ENCODE data around the gene AGPAT1. TPM values are rescaled to one million over a fixed set of nuclear protein-coding genes. Genes with fewer than 3 reads are reported as not detected.

The AGPAT1 gene
- polyA plus RNA-seq, 2 of the 4 experiments (the other 2 are of a cell fraction): 29.4 to 40.6 TPM

DNA sequence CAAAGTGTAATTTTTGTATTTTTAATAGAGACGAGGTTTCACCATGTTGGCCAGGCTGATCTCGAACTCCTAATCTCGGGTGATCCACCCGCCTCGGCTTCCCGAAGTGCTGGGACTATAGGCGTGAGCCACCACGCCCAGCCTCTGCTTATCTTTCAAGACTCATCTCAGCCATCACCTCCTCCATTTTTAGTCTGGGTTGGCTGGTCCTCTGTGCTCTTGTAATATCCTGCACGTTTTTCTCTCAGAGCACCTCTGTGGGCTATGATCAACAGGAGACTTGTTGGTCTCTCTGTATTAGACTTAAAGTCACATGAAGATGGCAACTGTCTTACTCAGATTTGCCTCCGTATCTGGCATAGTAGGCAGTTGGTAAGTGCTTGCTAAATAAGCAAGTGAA lies 40.4 kb upstream of the AGPAT1 start:
- Histone ChIP-seq H3K9me3 (no peaks in the 10 kb centered on the region), H3K4me1 (no peaks in the 10 kb centered on the region), H3K27ac (no peak overlapping the region), H3K4me2 (no peak overlapping the region), H3K4me3 (no peak overlapping the region)
- CTCF ChIA-PET: no interaction called here
- FAIRE-seq (no peak), DNase-seq (ENCODE audit: low read depth in 1 of 2, low spot score in 1 of 2) (no peak), ATAC-seq (no peak)
- POLR2A ChIA-PET: no interaction called here
- TF ChIP-seq EHF (CRISPR knock-in tag; IDR thresholded peaks at IDR 0.05): no peak
- no peak for TF ChIP-seq JUN (IDR thresholded peaks at IDR 0.05)
- TF ChIP-seq SMC3 (IDR thresholded peaks at IDR 0.05): no peak
- TF ChIP-seq POLR2A (IDR thresholded peaks at IDR 0.05; ENCODE audit: low read length): no peak
- 53% methylated on average over 10 of the region's 10 CpGs for WGBS (ENCODE audit: missing lambda C conversion rate)

GRCh38 chr6:32215617-32216016 lies 39.7 kb upstream of the AGPAT1 start:
- H3K27ac ChIP-seq: no peak overlapping the region
- TF ChIP-seq RNF2 (IDR thresholded peaks at IDR 0.05; ENCODE audit: borderline replicate concordance, low read depth): no peak
- no peak for TF ChIP-seq PHF8 (IDR thresholded peaks at IDR 0.05; ENCODE audit: borderline replicate concordance, low read depth)
- no peak for ATAC-seq
- WGBS (ENCODE audit: missing lambda C conversion rate): 70% methylated on average over 4 of the region's 4 CpGs
- ChIA-PET CTCF (interaction anchor here (0.6 to 1.2 kb wide), 3 partner anchors 20 to 260 kb away, joined by 3 to 5 read pairs (median 3); no protein-coding TSS in a partner anchor), POLR2A (no interaction called here)
- no peaks in the 10 kb centered on the region for H3K9me3 ChIP-seq
- no peaks in the 10 kb centered on the region for H3K4me1 ChIP-seq
- H3K4me3 ChIP-seq: no peak overlapping the region
- H3K4me2 ChIP-seq: no peak overlapping the region
- no peak for DNase-seq (ENCODE audit: low read depth in 1 of 2, low spot score in 1 of 2)
- no peak for FAIRE-seq

- no peak overlapping the region for H3K27ac ChIP-seq
- no peaks in the 10 kb centered on the region for H3K4me1 ChIP-seq
- DNase-seq (ENCODE audit: low read depth in 1 of 2, low spot score in 1 of 2): no peak
- TF ChIP-seq EP300 (IDR thresholded peaks at IDR 0.05): no peak
- TF ChIP-seq KDM1A (IDR thresholded peaks at IDR 0.05; ENCODE audit: low read depth): no peak
- no peak for TF ChIP-seq MAFK (IDR thresholded peaks at IDR 0.05; ENCODE audit: partially characterized antibody)
- no peak for TF ChIP-seq JUNB (IDR thresholded peaks at IDR 0.05)
- TF ChIP-seq ZSCAN20 (CRISPR knock-in tag; IDR thresholded peaks at IDR 0.05): no peak
- no peak for TF ChIP-seq JUN (IDR thresholded peaks at IDR 0.05)
- TF ChIP-seq CEBPB (IDR thresholded peaks at IDR 0.05): no peak
- no peak for TF ChIP-seq RNF2 (IDR thresholded peaks at IDR 0.05; ENCODE audit: borderline replicate concordance, low read depth)
- no peak for TF ChIP-seq POLR2AphosphoS2 (conservative IDR thresholded peaks at IDR 0.05; ENCODE audit: low read length)
- TF ChIP-seq HOXB5 (CRISPR knock-in tag; IDR thresholded peaks at IDR 0.05): no peak
- H3K4me3 ChIP-seq: no peak overlapping the region
- no peak for FAIRE-seq
- H3K9me3 ChIP-seq: no peaks in the 10 kb centered on the region
- ATAC-seq: no peak
- CTCF ChIA-PET: no interaction called here
- H3K4me2 ChIP-seq: no peak overlapping the region
- WGBS (ENCODE audit: missing lambda C conversion rate): 32% methylated on average over 3 of the region's 3 CpGs
- POLR2A ChIA-PET: no interaction called here
Measured at GRCh38 chr6:32214126-32214525, 38.2 kb upstream of the AGPAT1 start.

- no peak overlapping the region for H3K4me2 ChIP-seq
- TF ChIP-seq CBX8 (IDR thresholded peaks at IDR 0.05) (no peak), EP300 (IDR thresholded peaks at IDR 0.05) (no peak), MYC (IDR thresholded peaks at IDR 0.05; ENCODE audit: borderline replicate concordance, low read length) (no peak), FOSB (CRISPR knock-in tag; IDR thresholded peaks at IDR 0.05) (no peak), BHLHE40 (IDR thresholded peaks at IDR 0.05; ENCODE audit: low read depth, low read length) (no peak), EHMT2 (IDR thresholded peaks at IDR 0.05; ENCODE audit: low read depth) (no peak), HEYL (CRISPR knock-in tag; IDR thresholded peaks at IDR 0.05) (no peak), TFCP2L1 (CRISPR knock-in tag; IDR thresholded peaks at IDR 0.05) (no peak), ZSCAN20 (CRISPR knock-in tag; IDR thresholded peaks at IDR 0.05) (no peak), POLR2A (IDR thresholded peaks at IDR 0.05; ENCODE audit: low read length) (no peak), MAZ (IDR thresholded peaks at IDR 0.05; ENCODE audit: borderline replicate concordance, low read depth, low read length) (no peak), HOXB5 (CRISPR knock-in tag; IDR thresholded peaks at IDR 0.05) (no peak)
- no peaks in the 10 kb centered on the region for H3K9me3 ChIP-seq
- 55% methylated on average over 5 of the region's 6 CpGs for WGBS (ENCODE audit: missing lambda C conversion rate)
- FAIRE-seq (no peak), ATAC-seq (no peak), DNase-seq (ENCODE audit: low read depth in 1 of 2, low spot score in 1 of 2) (no peak)
- H3K4me3 ChIP-seq: no peak overlapping the region
- no peaks in the 10 kb centered on the region for H3K4me1 ChIP-seq
- POLR2A ChIA-PET: no interaction called here
- no peak overlapping the region for H3K27ac ChIP-seq
- CTCF ChIA-PET: no interaction called here
Measured at GRCh38 chr6:32213649-32214048, 37.8 kb upstream of the AGPAT1 start.
